Gastrocnemius medialis (tissue), 4 donors: ENCODE data around the gene SPTBN4. TPM values are rescaled to one million over a fixed set of nuclear protein-coding genes. Genes with fewer than 3 reads are reported as not detected.

Experiments
- ATAC-seq, 2 donors: fragments of 150-250 bp; one replicate each; pipeline ENCODE4 v1.9.1; 2016
- DNase-seq, 2 donors: peaks; one replicate each; pipeline ENCODE4 v3.0.0-alpha.2; 2019
- H3K27ac ChIP-seq, 4 donors: fragments of 200-600 bp; sonication (generic); 1 replicate in 1 of 4; 2 replicates in 3 of 4; pipeline ENCODE4 v1.5.1; 2016 to 2018; ENCODE audit warnings: mild to moderate bottlenecking in 2 of 4, moderate library complexity in 1 of 4
- H3K27me3 ChIP-seq, 3 donors: fragments of 200-600 bp; sonication (generic) in 2 of 3; 1 replicate in 1 of 3; 2 replicates in 2 of 3; pipeline versions ENCODE4 v1.5.1 to v1.6.0; 2016 to 2019; ENCODE audit warnings: mild to moderate bottlenecking in 1 of 3, moderate library complexity in 1 of 3
- H3K36me3 ChIP-seq, 2 donors: fragments of 200-600 bp; sonication (generic) in 1 of 2; one replicate each; pipeline ENCODE4 v1.5.1; 2017 to 2018
- H3K4me1 ChIP-seq, 2 donors: fragments of 200-600 bp; sonication (generic) in 1 of 2; one replicate each; pipeline ENCODE4 v1.5.1; 2016 to 2017; ENCODE audit warnings: mild to moderate bottlenecking in 2 of 2
- H3K4me3 ChIP-seq, 4 donors: fragments of 200-600 bp; sonication (generic) in 3 of 4; 1 replicate in 1 of 4; 2 replicates in 3 of 4; pipeline ENCODE4 v1.5.1; 2016 to 2019; ENCODE audit warnings: mild to moderate bottlenecking in 2 of 4
- H3K9me3 ChIP-seq, 3 donors: fragments of 200-600 bp; sonication (generic) in 2 of 3; 1 replicate in 1 of 3; 2 replicates in 2 of 3; pipeline ENCODE4 v1.5.1; 2016 to 2019
- POLR2A ChIP-seq, 2 donors: fragments of 450-650 bp; IDR thresholded peaks; one replicate each; pipeline ENCODE4 v1.6.1; 2017; ENCODE audit warnings: antibody characterized with exemption in 2 of 2, mild to moderate bottlenecking in 2 of 2, moderate library complexity in 2 of 2
- in situ Hi-C, 4 donors: fragments of 200-750 bp; cut with MboI; loops; one replicate each; pipeline versions ENCODE4 v1.15.0 to v1.8.0; 2017; ENCODE audit warnings: low sequenced_read_pairs in 4 of 4
- intact Hi-C: fragments of 100-400 bp; cut with DNase I; formaldehyde crosslinking; loops from one replicate; pipeline ENCODE4 v1.15.1; 2023; ENCODE audit warnings: low total_unique reads
- total RNA-seq, 4 donors: library from RNA; depleted of rRNA; stranded (reverse); fragments of >200 nt; gene quantifications; one replicate each; pipeline versions ENCODE4 v1.1.0 to v1.2.3, GENCODE V29; 2016
- TF ChIP-seq, protein P1 (sequence below), 5 experiments: fragments of 450-650 bp in 3 of 5; fragments of 200-600 bp in 2 of 5; sonication (generic) in 2 of 5; IDR thresholded peaks in 4 of 5; conservative IDR thresholded peaks in 1 of 5; 1 replicate in 4 of 5; 2 replicates in 1 of 5; pipeline ENCODE4 v1.5.1; 2016 to 2019; ENCODE audit warnings: antibody characterized with exemption in 5 of 5, mild to moderate bottlenecking in 3 of 5, moderate library complexity in 3 of 5

SPTBN4 gene
- total RNA-seq, 4 donors from 2014 or later = 0.86 to 5.9 (median 2.4) TPM

DNA sequence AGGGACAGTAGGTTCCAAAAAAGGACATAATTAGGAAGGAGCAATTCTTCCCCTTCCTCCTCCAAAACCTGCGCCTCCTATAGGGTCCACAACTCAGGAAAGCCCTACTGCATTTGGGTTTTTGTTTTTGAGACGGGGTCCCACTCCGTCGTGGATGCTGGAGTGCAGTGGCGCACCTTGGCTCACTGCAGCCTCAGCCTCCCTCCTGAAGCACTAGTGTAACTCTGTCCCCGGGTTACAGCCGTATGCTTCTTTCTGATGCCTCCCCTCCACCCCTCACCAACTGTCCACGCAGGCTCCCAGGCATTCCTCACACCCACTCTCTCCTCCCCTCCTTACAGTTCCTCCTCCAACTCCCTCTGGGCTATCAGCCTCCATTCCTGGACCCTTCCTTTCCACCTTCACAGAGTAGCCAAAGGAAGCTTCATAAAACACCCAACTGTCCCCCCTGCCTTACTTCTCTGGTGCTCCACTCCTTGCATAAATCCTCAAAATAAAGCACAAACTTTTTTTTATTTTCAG is 20.5 kb upstream of the SPTBN4 start:
- Histone ChIP-seq H3K27ac (peak overlapping the region in 1 of 4 donors; percentile 28), H3K36me3 (peaks cover 0 to 26% of the 10 kb centered on the region in 2 donors), H3K4me1 (peaks cover 14 to 19% of the 10 kb centered on the region in 2 donors), H3K27me3 (no peaks in the 10 kb centered on the region), H3K9me3 (no peaks in the 10 kb centered on the region), H3K4me3 (no peak overlapping the region)
- DNase-seq (no peak), ATAC-seq (no peak)
- intact Hi-C loops = loop anchor here (10.0 kb wide), 1 partner anchor 268 kb away; the partner anchor contains the start of genes COQ8B and ITPKC
- TF ChIP-seq POLR2A (IDR thresholded peaks at IDR 0.05) = no peak
- TF ChIP-seq, protein P1, sequence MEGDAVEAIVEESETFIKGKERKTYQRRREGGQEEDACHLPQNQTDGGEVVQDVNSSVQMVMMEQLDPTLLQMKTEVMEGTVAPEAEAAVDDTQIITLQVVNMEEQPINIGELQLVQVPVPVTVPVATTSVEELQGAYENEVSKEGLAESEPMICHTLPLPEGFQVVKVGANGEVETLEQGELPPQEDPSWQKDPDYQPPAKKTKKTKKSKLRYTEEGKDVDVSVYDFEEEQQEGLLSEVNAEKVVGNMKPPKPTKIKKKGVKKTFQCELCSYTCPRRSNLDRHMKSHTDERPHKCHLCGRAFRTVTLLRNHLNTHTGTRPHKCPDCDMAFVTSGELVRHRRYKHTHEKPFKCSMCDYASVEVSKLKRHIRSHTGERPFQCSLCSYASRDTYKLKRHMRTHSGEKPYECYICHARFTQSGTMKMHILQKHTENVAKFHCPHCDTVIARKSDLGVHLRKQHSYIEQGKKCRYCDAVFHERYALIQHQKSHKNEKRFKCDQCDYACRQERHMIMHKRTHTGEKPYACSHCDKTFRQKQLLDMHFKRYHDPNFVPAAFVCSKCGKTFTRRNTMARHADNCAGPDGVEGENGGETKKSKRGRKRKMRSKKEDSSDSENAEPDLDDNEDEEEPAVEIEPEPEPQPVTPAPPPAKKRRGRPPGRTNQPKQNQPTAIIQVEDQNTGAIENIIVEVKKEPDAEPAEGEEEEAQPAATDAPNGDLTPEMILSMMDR (IDR thresholded peaks at IDR 0.05 in 4 of 5, conservative IDR thresholded peaks at IDR 0.05 in 1 of 5) = no peak
- in situ Hi-C loops = no loop called here

DNA sequence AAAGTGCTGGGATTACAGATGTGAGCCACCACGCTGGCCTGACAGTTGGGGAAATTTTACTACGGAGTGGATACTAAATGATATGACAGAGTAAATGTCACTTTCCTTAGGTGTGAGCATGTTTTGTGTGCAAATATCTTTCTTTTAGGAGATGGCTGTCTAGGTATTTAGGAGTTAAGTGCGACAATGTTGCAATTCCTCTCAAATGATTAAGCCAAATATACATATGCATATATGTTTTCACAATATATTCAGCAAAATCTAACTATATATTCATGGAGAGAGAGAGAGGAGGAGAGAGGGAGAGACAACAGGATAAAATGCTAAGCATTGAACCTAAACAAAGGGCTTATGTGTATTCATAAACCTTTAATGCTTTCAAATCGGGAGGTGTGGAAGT is 17.3 kb upstream of the SPTBN4 start:
- ATAC-seq (no peak), DNase-seq (no peak)
- TF ChIP-seq, protein P1 (IDR thresholded peaks at IDR 0.05 in 4 of 5, conservative IDR thresholded peaks at IDR 0.05 in 1 of 5) = no peak
- TF ChIP-seq POLR2A (IDR thresholded peaks at IDR 0.05) = no peak
- H3K27ac ChIP-seq = no peak overlapping the region
- peaks cover 0 to 22% of the 10 kb centered on the region in 2 donors for H3K36me3 ChIP-seq
- intact Hi-C loops = loop anchor here (10.0 kb wide), 1 partner anchor 265 kb away; the partner anchor contains the start of genes COQ8B and ITPKC
- in situ Hi-C loops = no loop called here
- no peaks in the 10 kb centered on the region for H3K27me3 ChIP-seq
- H3K4me3 ChIP-seq = no peak overlapping the region
- peaks cover 0 to 4% of the 10 kb centered on the region in 2 donors for H3K4me1 ChIP-seq
- no peaks in the 10 kb centered on the region for H3K9me3 ChIP-seq

DNA sequence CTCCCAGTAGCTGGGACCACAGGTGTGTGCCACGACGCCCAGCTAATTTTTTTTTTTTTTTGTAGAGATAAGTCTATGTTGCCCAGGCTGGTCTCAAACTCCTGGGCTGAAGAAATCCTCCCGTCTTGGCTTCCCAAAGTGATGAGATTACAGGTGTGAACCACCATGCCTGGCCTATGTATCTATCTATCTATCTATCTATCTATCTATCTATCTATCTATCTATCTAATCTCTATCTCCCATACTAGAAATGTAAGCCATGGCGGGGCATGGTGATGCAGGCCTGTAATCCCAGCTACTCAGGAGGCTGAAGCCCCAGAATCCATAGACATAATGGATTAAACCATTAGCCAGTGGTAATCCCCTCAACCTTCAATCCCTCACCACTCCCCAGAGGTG is 16.1 kb upstream of the SPTBN4 start:
- Histone ChIP-seq H3K27ac (no peak overlapping the region), H3K4me3 (no peak overlapping the region), H3K27me3 (no peaks in the 10 kb centered on the region), H3K9me3 (no peaks in the 10 kb centered on the region), H3K4me1 (no peaks in the 10 kb centered on the region), H3K36me3 (peaks cover 0 to 33% of the 10 kb centered on the region in 2 donors)
- in situ Hi-C loops (no loop called here), intact Hi-C loops (no loop called here)
- DNase-seq (no peak), ATAC-seq (no peak)
- TF ChIP-seq POLR2A (IDR thresholded peaks at IDR 0.05) = no peak
- TF ChIP-seq, protein P1 (IDR thresholded peaks at IDR 0.05 in 4 of 5, conservative IDR thresholded peaks at IDR 0.05 in 1 of 5) = no peak

DNA sequence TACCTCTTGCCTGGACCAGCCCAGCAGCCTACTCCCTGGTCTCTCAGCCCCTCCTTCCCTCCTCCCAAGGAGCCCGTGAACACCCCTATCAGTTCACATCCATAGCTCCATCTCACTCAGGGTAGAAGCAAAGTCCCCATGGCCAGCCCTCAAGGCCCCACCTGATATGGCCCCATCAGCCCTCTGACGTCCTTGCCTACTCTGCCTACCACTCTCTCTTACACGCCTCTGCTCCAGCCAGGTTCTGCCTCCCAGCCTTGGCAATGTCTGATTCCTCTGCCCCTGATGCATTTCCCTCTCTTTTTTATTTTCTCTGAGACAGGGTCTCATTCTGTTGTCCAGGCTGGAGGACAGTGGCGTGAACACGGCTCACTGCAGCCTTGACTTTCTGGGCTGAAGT is 14.8 kb upstream of the SPTBN4 start:
- Histone ChIP-seq H3K4me3 (no peak overlapping the region), H3K27me3 (no peaks in the 10 kb centered on the region), H3K4me1 (no peaks in the 10 kb centered on the region), H3K9me3 (no peaks in the 10 kb centered on the region), H3K27ac (no peak overlapping the region), H3K36me3 (peaks cover 0 to 33% of the 10 kb centered on the region in 2 donors)
- in situ Hi-C loops = no loop called here
- intact Hi-C loops = no loop called here
- DNase-seq = no peak
- no peak for ATAC-seq
- no peak for TF ChIP-seq POLR2A (IDR thresholded peaks at IDR 0.05)
- TF ChIP-seq, protein P1 (IDR thresholded peaks at IDR 0.05 in 4 of 5, conservative IDR thresholded peaks at IDR 0.05 in 1 of 5) = no peak
